DMS153 (cell line): ENCODE measurements around the gene RFNG.

ENCODE experiments used
- DNase-seq: peaks from one replicate; lab custom pipeline; 2025; lab: John Stamatoyannopoulos, UW

RFNG gene

GRCh38 chr17:82089723-82090548, 38.3 kb upstream of the RFNG start:
- DNase-seq, result no peak

- DNase-seq, result no peak
Measured at GRCh38 chr17:82088838-82089722, 37.5 kb upstream of the RFNG start.

GRCh38 chr17:82087961-82088837, 36.6 kb upstream of the RFNG start:
- DNase-seq, result no peak

GRCh38 chr17:82086941-82087906, 35.6 kb upstream of the RFNG start:
- DNase-seq, result no peak

- no peak for DNase-seq
Measured at GRCh38 chr17:82085931-82086764, 34.5 kb upstream of the RFNG start.

- no peak for DNase-seq
Measured at GRCh38 chr17:82085031-82085861, 33.6 kb upstream of the RFNG start.

- DNase-seq, result no peak
Measured at GRCh38 chr17:82084373-82085030, 32.9 kb upstream of the RFNG start.

- no peak for DNase-seq
Measured at GRCh38 chr17:82083533-82084359, 32.1 kb upstream of the RFNG start.

GRCh38 chr17:82083009-82083408, 31.4 kb upstream of the RFNG start:
- DNase-seq, result no peak

GRCh38 chr17:82082456-82082855, 30.8 kb upstream of the RFNG start:
- DNase-seq, result no peak

GRCh38 chr17:82081966-82082365, 30.4 kb upstream of the RFNG start:
- no peak for DNase-seq

- no peak for DNase-seq
Measured at GRCh38 chr17:82081546-82081945, 29.9 kb upstream of the RFNG start.

- no peak for DNase-seq
Measured at GRCh38 chr17:82080789-82081464, 29.3 kb upstream of the RFNG start.

- DNase-seq, result no peak
Measured at GRCh38 chr17:82080048-82080788, 28.6 kb upstream of the RFNG start.

GRCh38 chr17:82079001-82079677, 27.5 kb upstream of the RFNG start:
- no peak for DNase-seq

- no peak for DNase-seq
Measured at GRCh38 chr17:82078433-82078832, 26.8 kb upstream of the RFNG start.
